Measurements from ENCODE around the gene FAM3D.

- TF ChIP-seq CTCF (IDR thresholded peaks at IDR 0.05; ENCODE audit: low read depth, low read length, poor library complexity, severe bottlenecking) = no peak
- no peak for TF ChIP-seq EZH2phosphoT487 (IDR thresholded peaks at IDR 0.05; ENCODE audit: borderline replicate concordance, low read length)
These were observed 31.7 kb upstream of the FAM3D start for GRCh38 chr3:58698246-58698645.

Data from DOHH2 (cell line).